ENCODE measurements around the gene NEDD4L. TPM values are rescaled to one million over a fixed set of nuclear protein-coding genes. Genes with fewer than 3 reads are reported as not detected.

The NEDD4L gene
- polyA plus RNA-seq, 1 experiment = 14.1 TPM

DNA sequence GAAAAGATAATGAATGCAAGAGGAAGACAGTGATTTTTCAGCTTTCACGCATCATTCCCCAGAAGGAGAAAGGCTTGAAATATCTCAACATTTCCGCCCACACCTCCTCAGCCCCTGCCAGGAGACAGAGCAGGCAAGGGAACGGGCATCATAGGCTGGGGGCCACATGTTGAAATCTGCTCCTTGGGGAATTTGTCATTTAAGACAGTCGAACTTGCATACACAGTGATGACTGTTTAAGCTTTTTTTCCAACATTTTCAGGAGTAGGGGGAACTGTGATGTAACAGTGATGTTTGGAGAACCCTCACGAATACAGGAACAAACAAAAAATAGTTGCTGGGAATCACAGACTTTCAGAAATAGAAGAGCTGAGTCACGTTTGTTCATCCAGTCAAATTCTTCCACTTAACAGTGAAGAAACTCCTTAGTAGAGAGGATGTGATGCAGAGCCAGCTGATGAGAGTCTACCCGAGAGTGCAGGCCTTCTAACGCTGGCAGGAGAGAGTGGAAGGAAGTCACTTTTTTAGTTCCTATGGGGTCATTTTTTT, 318.1 kb downstream of the NEDD4L start:
- Histone ChIP-seq H3K36me3 (ENCODE audit: control insufficient read depth, insufficient read depth, low read length) (no peaks in the 10 kb centered on the region), H3K4me3 (ENCODE audit: low read depth, low read length) (peak overlapping the region; percentile 8; the same call in 1 of the 2 replicates)

DNA sequence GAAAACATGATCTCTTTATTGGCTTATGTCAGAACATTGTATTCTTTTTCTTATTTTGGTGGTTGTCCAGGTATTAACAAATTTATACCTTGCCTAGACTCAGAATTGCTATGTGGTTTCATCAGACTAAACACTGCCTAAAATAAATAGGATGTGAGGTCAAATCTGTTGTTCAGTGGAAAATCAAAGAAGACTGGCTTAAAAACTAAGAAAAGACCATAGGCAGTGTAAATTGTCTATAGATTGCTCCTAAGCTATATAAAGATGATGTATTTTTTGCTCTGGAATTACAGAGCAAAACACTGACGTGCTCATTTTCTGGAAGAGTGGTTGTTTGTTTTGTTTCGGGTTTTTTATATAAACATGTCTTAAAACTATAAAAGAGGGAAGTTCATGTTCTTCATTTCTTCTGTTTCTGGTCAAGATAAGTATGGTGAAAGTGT, 318.8 kb downstream of the NEDD4L start:
- CTCF ChIA-PET = interaction anchor here (0.7 kb wide), 1 partner anchor 18 kb away, joined by 3 read pairs; no protein-coding TSS in a partner anchor
- Histone ChIP-seq H3K27me3 (ENCODE audit: control insufficient read depth, insufficient read depth, low read length) (no peaks in the 10 kb centered on the region), H3K36me3 (ENCODE audit: control insufficient read depth, insufficient read depth, low read length) (no peaks in the 10 kb centered on the region), H3K4me3 (ENCODE audit: low read depth, low read length) (no peak overlapping the region)
- POLR2A ChIA-PET = no interaction called here
- TF ChIP-seq, protein P1, sequence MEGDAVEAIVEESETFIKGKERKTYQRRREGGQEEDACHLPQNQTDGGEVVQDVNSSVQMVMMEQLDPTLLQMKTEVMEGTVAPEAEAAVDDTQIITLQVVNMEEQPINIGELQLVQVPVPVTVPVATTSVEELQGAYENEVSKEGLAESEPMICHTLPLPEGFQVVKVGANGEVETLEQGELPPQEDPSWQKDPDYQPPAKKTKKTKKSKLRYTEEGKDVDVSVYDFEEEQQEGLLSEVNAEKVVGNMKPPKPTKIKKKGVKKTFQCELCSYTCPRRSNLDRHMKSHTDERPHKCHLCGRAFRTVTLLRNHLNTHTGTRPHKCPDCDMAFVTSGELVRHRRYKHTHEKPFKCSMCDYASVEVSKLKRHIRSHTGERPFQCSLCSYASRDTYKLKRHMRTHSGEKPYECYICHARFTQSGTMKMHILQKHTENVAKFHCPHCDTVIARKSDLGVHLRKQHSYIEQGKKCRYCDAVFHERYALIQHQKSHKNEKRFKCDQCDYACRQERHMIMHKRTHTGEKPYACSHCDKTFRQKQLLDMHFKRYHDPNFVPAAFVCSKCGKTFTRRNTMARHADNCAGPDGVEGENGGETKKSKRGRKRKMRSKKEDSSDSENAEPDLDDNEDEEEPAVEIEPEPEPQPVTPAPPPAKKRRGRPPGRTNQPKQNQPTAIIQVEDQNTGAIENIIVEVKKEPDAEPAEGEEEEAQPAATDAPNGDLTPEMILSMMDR (IDR thresholded peaks at IDR 0.05; ENCODE audit: insufficient read depth, low read depth, low read length) = no peak
- no peak for DNase-seq (ENCODE audit: low read depth)

More for the DNA sequence above, 318.1 kb downstream of the NEDD4L start:
- POLR2A ChIA-PET = no interaction called here
- TF ChIP-seq, protein P1 (IDR thresholded peaks at IDR 0.05; ENCODE audit: insufficient read depth, low read depth, low read length) = no peak
- no peaks in the 10 kb centered on the region for H3K27me3 ChIP-seq (ENCODE audit: control insufficient read depth, insufficient read depth, low read length)
- CTCF ChIA-PET = interaction anchor here (0.6 to 0.9 kb wide), 4 partner anchors 17 to 406 kb away, joined by 3 read pairs; no protein-coding TSS in a partner anchor
- DNase-seq (ENCODE audit: low read depth) = peak; percentile 92

DNA sequence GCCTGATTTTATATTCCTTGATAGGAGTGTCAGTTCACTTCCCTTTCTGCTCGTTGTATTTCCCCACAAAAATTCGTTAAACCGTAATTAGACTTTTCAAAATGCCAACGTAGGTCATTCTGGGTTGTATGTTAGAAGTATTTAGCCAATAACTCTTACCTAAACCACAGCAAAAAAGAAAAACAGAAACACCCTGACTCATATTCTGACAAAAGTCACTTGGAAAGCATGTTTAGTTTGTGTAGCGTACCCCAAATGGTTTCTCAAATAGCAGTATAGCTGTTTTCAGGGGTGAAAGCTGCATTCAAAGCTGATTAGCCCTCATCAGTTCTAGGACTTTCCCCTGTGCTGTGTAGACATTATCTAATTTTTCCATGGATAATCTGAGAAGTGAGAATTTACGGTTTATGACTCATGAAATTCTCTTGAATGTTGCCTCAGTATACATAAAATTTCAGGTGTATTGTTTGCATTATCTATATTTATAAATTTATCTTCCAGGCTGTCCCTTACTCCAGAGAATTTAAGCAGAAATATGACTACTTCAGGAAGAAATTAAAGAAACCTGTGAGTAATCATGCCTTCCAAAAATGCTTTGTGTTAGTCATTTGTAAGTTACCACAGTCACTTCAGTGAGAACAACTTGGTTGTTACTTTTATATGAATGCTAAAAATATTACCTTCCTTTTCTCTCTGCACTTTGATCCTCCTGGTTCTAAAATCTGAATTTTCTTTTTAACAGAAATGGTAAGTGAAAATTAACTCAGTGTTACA, 319.9 kb downstream of the NEDD4L start:
- POLR2A ChIA-PET = no interaction called here
- H3K27me3 ChIP-seq (ENCODE audit: control insufficient read depth, insufficient read depth, low read length) = no peaks in the 10 kb centered on the region
- CTCF ChIA-PET = interaction anchor here (0.6 kb wide), 1 partner anchor 61 kb away, joined by 3 read pairs; no protein-coding TSS in a partner anchor
- TF ChIP-seq, protein P1 (IDR thresholded peaks at IDR 0.05; ENCODE audit: insufficient read depth, low read depth, low read length) = no peak
- peak; percentile 31 for DNase-seq (ENCODE audit: low read depth)
- no peak overlapping the region for H3K4me3 ChIP-seq (ENCODE audit: low read depth, low read length)
- H3K36me3 ChIP-seq (ENCODE audit: control insufficient read depth, insufficient read depth, low read length) = no peaks in the 10 kb centered on the region

DNA sequence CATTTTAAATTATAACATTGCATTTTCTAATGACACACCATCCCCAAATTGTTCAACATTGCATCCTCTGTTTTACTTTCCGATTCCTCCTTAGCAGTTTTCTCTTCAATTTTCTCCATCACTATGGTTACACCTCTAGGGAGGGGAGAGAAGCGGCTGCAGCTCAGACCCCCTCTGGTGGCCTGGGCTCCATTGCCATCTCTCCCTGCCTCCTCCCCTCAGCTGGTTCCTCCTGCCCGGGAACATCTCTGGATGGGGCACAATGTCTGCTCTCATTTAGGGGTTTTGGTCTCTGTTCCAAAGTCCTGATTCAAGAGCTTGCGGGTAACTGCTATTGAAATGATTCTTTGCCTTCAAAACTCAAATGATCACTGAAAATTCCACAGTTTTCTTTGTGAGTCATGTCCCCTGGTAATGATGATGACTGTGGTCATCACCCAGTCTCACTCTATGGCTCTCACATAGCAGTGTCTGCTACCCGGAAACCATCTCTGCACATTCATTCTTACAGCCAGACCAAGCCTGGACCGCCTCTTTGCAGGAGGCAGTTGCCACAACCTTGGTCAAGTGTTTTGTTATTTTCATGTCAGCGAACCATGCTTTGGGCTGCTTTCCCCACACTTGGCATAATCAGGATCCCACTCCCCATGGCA, 321.0 kb downstream of the NEDD4L start:
- ChIA-PET POLR2A (no interaction called here), CTCF (no interaction called here)
- no peak for DNase-seq (ENCODE audit: low read depth)
- Histone ChIP-seq H3K36me3 (ENCODE audit: control insufficient read depth, insufficient read depth, low read length) (no peaks in the 10 kb centered on the region), H3K4me3 (ENCODE audit: low read depth, low read length) (no peak overlapping the region), H3K27me3 (ENCODE audit: control insufficient read depth, insufficient read depth, low read length) (no peaks in the 10 kb centered on the region)
- TF ChIP-seq, protein P1 (IDR thresholded peaks at IDR 0.05; ENCODE audit: insufficient read depth, low read depth, low read length) = no peak

Measured in BJ (cell line).